ENCODE results near the gene AP2S1. TPM values are rescaled to one million over a fixed set of nuclear protein-coding genes. Genes with fewer than 3 reads are reported as not detected.

AP2S1 gene
- total and polyA plus RNA-seq, 4 experiments from 2014 or later: 40.7 to 67.6 (median 52.3) TPM

- Mint-ChIP-seq H3K9me3 (no peaks in the 10 kb centered on the region), H3K4me1 (peaks cover 15 to 43% (median 31%) of the 10 kb centered on the region in 4 donors), H3K36me3 (no peaks in the 10 kb centered on the region), H3K27ac (peak overlapping the region; percentile 73 to 95 (median 92)), H3K4me3 (peak overlapping the region in 6 of 8 donors; percentile 20 to 72 (median 56)), H3K27me3 (no peaks in the 10 kb centered on the region)
- Histone ChIP-seq H3K27ac (ENCODE audit: low read depth, low read length) (peak overlapping the region; percentile 34), H3K4me1 (ENCODE audit: insufficient read depth, low read length) (peaks cover 29% of the 10 kb centered on the region), H3K36me3 (ENCODE audit: insufficient read depth, low read length) (no peaks in the 10 kb centered on the region), H3K27me3 (ENCODE audit: insufficient read depth, low read length) (no peaks in the 10 kb centered on the region), H3K9me3 (ENCODE audit: control insufficient read depth in 1 of 2, low read length in 2 of 2) (no peaks in the 10 kb centered on the region), H3K4me3 (ENCODE audit: low read length in 2 of 2) (no peak overlapping the region)
- peak; percentile 48 to 75 (median 52) for DNase-seq
- ChIA-PET CTCF (ENCODE audit: partially characterized antibody) (interaction anchor here (0.9 to 3.8 kb wide), 13 partner anchors 9 to 192 kb away, joined by 3 to 28 read pairs (median 5); no protein-coding TSS in a partner anchor), POLR2A (ENCODE audit: partially characterized antibody) (interaction anchor here (0.7 to 4.7 kb wide), 7 partner anchors 19 to 73 kb away, joined by 3 to 50 read pairs (median 4); partner anchors contain the start of genes AP2S1 and SLC1A5)
- intact Hi-C loops (cut with micrococcal nuclease): loop anchor here (2.0 kb wide), 1 partner anchor 33 kb away; the partner anchor contains the start of gene SLC1A5
Measured at GRCh38 chr19:46821512-46822409, 28.9 kb downstream of the AP2S1 start.

DNA sequence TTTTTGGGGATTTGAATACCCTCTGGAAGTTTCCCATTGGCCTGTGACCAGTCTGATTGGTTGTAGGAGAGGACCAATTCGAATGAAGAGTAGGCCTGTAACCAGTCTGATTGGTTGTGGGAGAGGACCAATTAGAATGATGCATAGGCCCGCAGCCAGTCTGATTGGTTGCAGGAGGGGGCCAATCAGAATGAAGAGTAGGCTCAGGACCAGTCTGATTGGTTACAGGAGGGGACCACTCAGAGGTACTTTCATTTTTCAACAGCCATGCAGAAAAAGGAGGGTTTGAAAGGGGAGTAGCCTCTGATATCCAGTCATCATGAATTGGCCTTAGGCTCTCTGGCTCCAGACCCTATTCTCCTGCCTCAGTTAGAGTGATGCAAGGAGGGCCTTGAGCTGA, 31.8 kb downstream of the AP2S1 start:
- DNase-seq: no peak
- H3K4me1 Mint-ChIP-seq: peaks cover 16 to 41% (median 30%) of the 10 kb centered on the region in 4 donors
- ChIA-PET CTCF (ENCODE audit: partially characterized antibody) (interaction anchor here (0.5 to 3.8 kb wide), 3 partner anchors 22 to 1615 kb away, joined by 3 to 12 read pairs (median 7); no protein-coding TSS in a partner anchor), POLR2A (ENCODE audit: partially characterized antibody) (interaction anchor here (4.7 kb wide), 1 partner anchor 32 kb away, joined by 50 read pairs; the partner anchor contains the start of gene SLC1A5)
- Histone ChIP-seq H3K9me3 (ENCODE audit: control insufficient read depth in 1 of 2, low read length in 2 of 2) (no peaks in the 10 kb centered on the region), H3K4me1 (ENCODE audit: insufficient read depth, low read length) (peaks cover 29% of the 10 kb centered on the region), H3K27ac (ENCODE audit: low read depth, low read length) (no peak overlapping the region), H3K4me3 (ENCODE audit: low read length in 2 of 2) (no peak overlapping the region), H3K27me3 (ENCODE audit: insufficient read depth, low read length) (no peaks in the 10 kb centered on the region), H3K36me3 (ENCODE audit: insufficient read depth, low read length) (no peaks in the 10 kb centered on the region)
- H3K9me3 Mint-ChIP-seq: no peaks in the 10 kb centered on the region
- H3K27me3 Mint-ChIP-seq: no peaks in the 10 kb centered on the region
- peak overlapping the region in 4 of 7 donors; percentile 18 to 90 (median 70) for H3K27ac Mint-ChIP-seq
- H3K36me3 Mint-ChIP-seq: no peaks in the 10 kb centered on the region
- intact Hi-C loops (cut with micrococcal nuclease): no loop called here
- no peak overlapping the region for H3K4me3 Mint-ChIP-seq

GRCh38 chr19:46815833-46816627, 34.6 kb downstream of the AP2S1 start:
- Mint-ChIP-seq H3K4me3 (peak overlapping the region in 1 of 8 donors; percentile 43), H3K36me3 (no peaks in the 10 kb centered on the region), H3K27me3 (peaks cover 0 to 2% of the 10 kb centered on the region in 2 donors), H3K4me1 (peaks cover 11 to 26% (median 17%) of the 10 kb centered on the region in 4 donors), H3K9me3 (no peaks in the 10 kb centered on the region), H3K27ac (peak overlapping the region in 1 of 7 donors; percentile 22)
- ChIA-PET CTCF (ENCODE audit: partially characterized antibody) (no interaction called here), POLR2A (ENCODE audit: partially characterized antibody) (no interaction called here)
- H3K9me3 ChIP-seq (ENCODE audit: control insufficient read depth in 1 of 2, low read length in 2 of 2): no peaks in the 10 kb centered on the region
- no peak overlapping the region for H3K27ac ChIP-seq (ENCODE audit: low read depth, low read length)
- peaks cover 16% of the 10 kb centered on the region for H3K4me1 ChIP-seq (ENCODE audit: insufficient read depth, low read length)
- H3K4me3 ChIP-seq (ENCODE audit: low read length in 2 of 2): no peak overlapping the region
- intact Hi-C loops (cut with micrococcal nuclease): no loop called here
- no peaks in the 10 kb centered on the region for H3K36me3 ChIP-seq (ENCODE audit: insufficient read depth, low read length)
- H3K27me3 ChIP-seq (ENCODE audit: insufficient read depth, low read length): no peaks in the 10 kb centered on the region
- no peak for DNase-seq

DNA sequence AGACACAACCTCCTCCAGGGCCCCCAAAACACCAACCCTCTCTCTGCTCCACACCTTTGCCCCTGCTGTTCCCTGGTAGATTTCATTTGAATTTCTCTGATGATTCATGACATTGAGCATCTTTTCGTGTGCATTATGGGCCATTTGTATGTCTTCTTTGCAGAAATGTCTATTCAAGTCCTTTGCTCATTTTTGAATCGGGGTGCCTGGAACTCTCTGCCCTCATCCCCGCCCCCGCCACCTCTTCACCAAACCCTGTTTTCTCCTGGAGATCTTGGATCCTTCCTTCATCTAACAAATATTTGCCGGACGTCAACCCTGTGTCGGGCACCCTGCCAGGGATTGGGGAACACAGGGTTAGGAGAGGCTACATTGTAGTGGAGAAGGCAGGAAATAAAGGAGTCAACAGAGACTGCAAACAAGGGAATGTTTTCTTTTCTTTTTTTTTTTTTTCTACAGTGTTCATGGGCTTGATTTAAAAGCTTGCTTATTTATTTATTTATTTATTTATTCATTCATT, 36.7 kb downstream of the AP2S1 start:
- ChIA-PET CTCF (ENCODE audit: partially characterized antibody) (no interaction called here), POLR2A (ENCODE audit: partially characterized antibody) (no interaction called here)
- no peaks in the 10 kb centered on the region for H3K36me3 Mint-ChIP-seq
- H3K4me1 ChIP-seq (ENCODE audit: insufficient read depth, low read length): no peaks in the 10 kb centered on the region
- no peak overlapping the region for H3K27ac Mint-ChIP-seq
- no peaks in the 10 kb centered on the region for H3K27me3 ChIP-seq (ENCODE audit: insufficient read depth, low read length)
- no peaks in the 10 kb centered on the region for H3K36me3 ChIP-seq (ENCODE audit: insufficient read depth, low read length)
- no peak for DNase-seq
- H3K27me3 Mint-ChIP-seq: peaks cover 0 to 2% of the 10 kb centered on the region in 2 donors
- peaks cover under 1 to 5% (median 2%) of the 10 kb centered on the region in 4 donors for H3K4me1 Mint-ChIP-seq
- H3K4me3 ChIP-seq (ENCODE audit: low read length in 2 of 2): no peak overlapping the region
- intact Hi-C loops (cut with micrococcal nuclease): no loop called here
- no peaks in the 10 kb centered on the region for H3K9me3 Mint-ChIP-seq
- no peak overlapping the region for H3K27ac ChIP-seq (ENCODE audit: low read depth, low read length)
- H3K9me3 ChIP-seq (ENCODE audit: control insufficient read depth in 1 of 2, low read length in 2 of 2): no peaks in the 10 kb centered on the region
- H3K4me3 Mint-ChIP-seq: no peak overlapping the region

- ChIA-PET POLR2A (ENCODE audit: partially characterized antibody) (no interaction called here), CTCF (ENCODE audit: partially characterized antibody) (interaction anchor here (1.4 to 2.3 kb wide), 2 partner anchors 46 to 55 kb away, joined by 4 to 8 read pairs; no protein-coding TSS in a partner anchor)
- Histone ChIP-seq H3K36me3 (ENCODE audit: insufficient read depth, low read length) (no peaks in the 10 kb centered on the region), H3K27ac (ENCODE audit: low read depth, low read length) (no peak overlapping the region), H3K27me3 (ENCODE audit: insufficient read depth, low read length) (no peaks in the 10 kb centered on the region), H3K9me3 (ENCODE audit: control insufficient read depth in 1 of 2, low read length in 2 of 2) (no peaks in the 10 kb centered on the region), H3K4me3 (ENCODE audit: low read length in 2 of 2) (no peak overlapping the region), H3K4me1 (ENCODE audit: insufficient read depth, low read length) (no peaks in the 10 kb centered on the region)
- no peak overlapping the region for H3K27ac Mint-ChIP-seq
- no peak overlapping the region for H3K4me3 Mint-ChIP-seq
- no peaks in the 10 kb centered on the region for H3K9me3 Mint-ChIP-seq
- no peak for DNase-seq
- H3K4me1 Mint-ChIP-seq: peaks cover 0 to 3% (median 2%) of the 10 kb centered on the region in 4 donors
- intact Hi-C loops (cut with micrococcal nuclease): no loop called here
- peaks cover 0 to 2% of the 10 kb centered on the region in 2 donors for H3K27me3 Mint-ChIP-seq
- H3K36me3 Mint-ChIP-seq: no peaks in the 10 kb centered on the region
Measured at GRCh38 chr19:46812977-46813838, 37.4 kb downstream of the AP2S1 start.

- no peak overlapping the region for H3K4me3 Mint-ChIP-seq
- POLR2A ChIA-PET (ENCODE audit: partially characterized antibody): no interaction called here
Measured at GRCh38 chr19:46809534-46810272, 40.9 kb downstream of the AP2S1 start.

More at GRCh38 chr19:46809534-46810272, 40.9 kb downstream of the AP2S1 start:
- intact Hi-C loops (cut with micrococcal nuclease): no loop called here
- Mint-ChIP-seq H3K4me1 (no peaks in the 10 kb centered on the region), H3K27me3 (peaks cover 0 to 2% of the 10 kb centered on the region in 2 donors), H3K9me3 (no peaks in the 10 kb centered on the region), H3K36me3 (no peaks in the 10 kb centered on the region), H3K27ac (no peak overlapping the region)
- no peak for DNase-seq
- H3K9me3 ChIP-seq (ENCODE audit: control insufficient read depth in 1 of 2, low read length in 2 of 2): no peaks in the 10 kb centered on the region
- H3K36me3 ChIP-seq (ENCODE audit: insufficient read depth, low read length): no peaks in the 10 kb centered on the region
- no peaks in the 10 kb centered on the region for H3K27me3 ChIP-seq (ENCODE audit: insufficient read depth, low read length)
- H3K4me3 ChIP-seq (ENCODE audit: low read length in 2 of 2): no peak overlapping the region
- CTCF ChIA-PET (ENCODE audit: partially characterized antibody): interaction anchor here (0.7 to 2.7 kb wide), 2 partner anchors 31 to 684 kb away, joined by 5 to 11 read pairs; no protein-coding TSS in a partner anchor
- no peak overlapping the region for H3K27ac ChIP-seq (ENCODE audit: low read depth, low read length)
- no peaks in the 10 kb centered on the region for H3K4me1 ChIP-seq (ENCODE audit: insufficient read depth, low read length)
